Testis (tissue), 3 donors: Measurements from ENCODE around the gene GPI. TPM values are rescaled to one million over a fixed set of nuclear protein-coding genes. Genes with fewer than 3 reads are reported as not detected.

Experiments
- DNase-seq: peaks from one replicate; pipeline ENCODE4 v3.0.0-alpha.2; 2019
- H3K27ac ChIP-seq, 2 donors: fragments of 200-600 bp; sonication (generic); one replicate each; pipeline ENCODE4 v1.5.1; 2019
- H3K27me3 ChIP-seq: fragments of 200-600 bp; sonication (generic); one replicate; pipeline ENCODE4 v1.5.1; 2019
- H3K36me3 ChIP-seq: fragments of 200-600 bp; sonication (generic); one replicate; pipeline ENCODE4 v1.5.1; 2017; ENCODE audit warnings: low read depth; ENCODE audit errors: missing control alignments
- H3K4me1 ChIP-seq: fragments of 200-600 bp; sonication (generic); one replicate; pipeline ENCODE4 v1.5.1; 2019
- H3K4me3 ChIP-seq, 2 donors: fragments of 200-600 bp; sonication (generic); one replicate each; pipeline ENCODE4 v1.5.1; 2017 to 2019
- H3K9me3 ChIP-seq: fragments of 200-600 bp; sonication (generic); one replicate; pipeline ENCODE4 v1.5.1; 2017
- CTCF ChIP-seq, 3 experiments: fragments of 450-650 bp in 2 of 3; fragments of 200-600 bp in 1 of 3; sonication (generic) in 1 of 3; IDR thresholded peaks; one replicate each; pipeline ENCODE4 v1.5.1; 2016 to 2019; ENCODE audit warnings: antibody characterized with exemption in 3 of 3, mild to moderate bottlenecking in 2 of 3, moderate library complexity in 1 of 3
- POLR2A ChIP-seq: fragments of 450-650 bp; IDR thresholded peaks from one replicate; pipeline ENCODE4 v1.6.1; 2017; ENCODE audit warnings: antibody characterized with exemption, mild to moderate bottlenecking, moderate library complexity
- WGBS, 2 donors: methylation state at CpG; one replicate each; pipeline ENCODE4 v1.1.5; 2018; 5-methylcytosine and 5-hydroxymethylcytosine counted together
- intact Hi-C: fragments of 100-400 bp; cut with DNase I; formaldehyde crosslinking; loops from one replicate; pipeline ENCODE4 v1.15.1; 2023; ENCODE audit warnings: low total_unique reads
- polyA plus RNA-seq: library from polyadenylated mRNA; stranded (reverse); fragments of 350-450 nt; fragmentation: Illumina TruSeq; extraction: RNeasy Lipid Tissue Mini Kit (QIAGEN cat#74804); gene quantifications from one replicate; pipeline ENCODE4 v1.2.3, GENCODE V29; 2014; ENCODE audit warnings: low read depth, low replicate concordance; ENCODE audit not compliant: insufficient read depth
- total RNA-seq, 2 donors: library from RNA; depleted of rRNA; stranded (reverse); fragments of >200 nt; gene quantifications; one replicate each; pipeline ENCODE4 v1.2.3, GENCODE V29; 2016

GPI gene
- total and polyA plus RNA-seq, 3 donors from 2014 or later: 109 to 198 (median 198) TPM

- DNase-seq: no peak
- H3K27ac ChIP-seq: no peak overlapping the region
- no peaks in the 10 kb centered on the region for H3K36me3 ChIP-seq
- TF ChIP-seq POLR2A (no peak), CTCF (IDR thresholded peaks at IDR 0.05) (no peak)
- intact Hi-C loops: no loop called here
- no peaks in the 10 kb centered on the region for H3K9me3 ChIP-seq
- peaks cover 8% of the 10 kb centered on the region for H3K4me1 ChIP-seq
- H3K27me3 ChIP-seq: no peaks in the 10 kb centered on the region
- no peak overlapping the region for H3K4me3 ChIP-seq
- WGBS, 2 donors: 73 to 97% methylated on average over 2 to 4 of the region's 4 CpGs
Observed at GRCh38 chr19:34356875-34357274, 8.1 kb upstream of the GPI start.

- 83 to 97% methylated on average over 3 to 4 of the region's 4 CpGs for WGBS, 2 donors
- peaks cover 8% of the 10 kb centered on the region for H3K4me1 ChIP-seq
- no peak for DNase-seq
- intact Hi-C loops: no loop called here
- H3K36me3 ChIP-seq: no peaks in the 10 kb centered on the region
- H3K27ac ChIP-seq: no peak overlapping the region
- H3K4me3 ChIP-seq: no peak overlapping the region
- H3K9me3 ChIP-seq: no peaks in the 10 kb centered on the region
- no peaks in the 10 kb centered on the region for H3K27me3 ChIP-seq
- TF ChIP-seq CTCF (IDR thresholded peaks at IDR 0.05): no peak
- TF ChIP-seq POLR2A: no peak
Observed at GRCh38 chr19:34357431-34357830, 7.6 kb upstream of the GPI start.

GRCh38 chr19:34359140-34359953 lies 5.6 kb upstream of the GPI start:
- H3K4me1 ChIP-seq: peaks cover 8% of the 10 kb centered on the region
- 3 to 6% methylated on average over 22 to 61 of the region's 61 CpGs for WGBS, 2 donors
- intact Hi-C loops: no loop called here
- no peaks in the 10 kb centered on the region for H3K9me3 ChIP-seq
- TF ChIP-seq CTCF (IDR thresholded peaks at IDR 0.05) (peak; percentile 54 to 66 (median 54)), POLR2A (no peak)
- H3K27ac ChIP-seq: peak overlapping the region; percentile 68 to 90
- no peaks in the 10 kb centered on the region for H3K36me3 ChIP-seq
- peak overlapping the region; percentile 38 to 61 for H3K4me3 ChIP-seq
- H3K27me3 ChIP-seq: no peaks in the 10 kb centered on the region
- DNase-seq: peak; percentile 97

GRCh38 chr19:34359954-34360315 lies 5.1 kb upstream of the GPI start:
- Histone ChIP-seq H3K4me1 (peaks cover 8% of the 10 kb centered on the region), H3K27ac (peak overlapping the region in 1 of 2 donors; percentile 68), H3K4me3 (peak overlapping the region; percentile 38 to 61), H3K27me3 (no peaks in the 10 kb centered on the region), H3K9me3 (no peaks in the 10 kb centered on the region), H3K36me3 (no peaks in the 10 kb centered on the region)
- TF ChIP-seq CTCF (IDR thresholded peaks at IDR 0.05) (no peak), POLR2A (no peak)
- intact Hi-C loops: no loop called here
- 44 to 55% methylated on average over 7 of the region's 7 CpGs for WGBS, 2 donors
- no peak for DNase-seq

- Histone ChIP-seq H3K27ac (no peak overlapping the region), H3K4me3 (no peak overlapping the region), H3K27me3 (no peaks in the 10 kb centered on the region), H3K36me3 (no peaks in the 10 kb centered on the region), H3K9me3 (no peaks in the 10 kb centered on the region), H3K4me1 (peaks cover 8% of the 10 kb centered on the region)
- TF ChIP-seq POLR2A: no peak
- TF ChIP-seq CTCF (IDR thresholded peaks at IDR 0.05): no peak
- WGBS, 2 donors: 78 to 86% methylated on average over 9 of the region's 9 CpGs
- DNase-seq: no peak
- intact Hi-C loops: no loop called here
Observed at GRCh38 chr19:34360354-34360909, 4.6 kb upstream of the GPI start.
